Neural cell (in vitro differentiated cells): ENCODE measurements around the gene MEX3D. TPM values are rescaled to one million over a fixed set of nuclear protein-coding genes. Genes with fewer than 3 reads are reported as not detected.

Experiments
- H2AFZ ChIP-seq: fragments of 200-600, 300-800 bp; sonication (generic), shearing (Covaris generic); 2 replicates; pipeline ENCODE4 v1.6.0; 2014; ENCODE audit warnings: low read depth, mild to moderate bottlenecking, antibody characterized with exemption, low read length, moderate library complexity
- H3F3A ChIP-seq: fragments of 200-600 bp; shearing (Covaris generic); 2 replicates; pipeline ENCODE4 v1.6.1; 2016; ENCODE audit warnings: mild to moderate bottlenecking, moderate library complexity, mixed read lengths, antibody characterized with exemption, low read length; ENCODE audit not compliant: insufficient read depth, poor library complexity, severe bottlenecking
- H3K27ac ChIP-seq: fragments of 200-600, 300-800 bp; sonication (generic), shearing (Covaris generic); 2 replicates; pipeline ENCODE4 v1.5.1; 2014; ENCODE audit warnings: mild to moderate bottlenecking, low read length, moderate library complexity
- H3K27me3 ChIP-seq: fragments of 300-800, 200-600 bp; sonication (generic), shearing (Covaris generic); 2 replicates; pipeline ENCODE4 v1.6.0; 2014; ENCODE audit warnings: mild to moderate bottlenecking, low read depth, low read length, moderate library complexity; ENCODE audit not compliant: insufficient read depth
- H3K36me3 ChIP-seq: fragments of 300-800, 200-600 bp; sonication (generic), shearing (Covaris generic); 2 replicates; pipeline ENCODE4 v1.5.1; 2014; ENCODE audit warnings: mild to moderate bottlenecking, antibody characterized with exemption, low read length, moderate library complexity; ENCODE audit not compliant: insufficient read depth
- H3K4me2 ChIP-seq: fragments of 300-800, 200-600 bp; sonication (generic), shearing (Covaris generic); 2 replicates; pipeline ENCODE4 v1.6.0; 2014; ENCODE audit warnings: mild to moderate bottlenecking, low read length
- H3K4me3 ChIP-seq: fragments of 300-800, 200-600 bp; sonication (generic), shearing (Covaris generic); 2 replicates; pipeline ENCODE4 v1.5.1; 2014; ENCODE audit warnings: mild to moderate bottlenecking, low read length, moderate library complexity
- H3K79me2 ChIP-seq: fragments of 200-600 bp; shearing (Covaris generic); replicated peaks from 2 replicates; pipeline ENCODE4 v1.6.0; 2014; ENCODE audit warnings: mild to moderate bottlenecking, low read length, moderate library complexity; ENCODE audit not compliant: insufficient read depth
- H3K9ac ChIP-seq: fragments of 300-800, 200-600 bp; sonication (generic), shearing (Covaris generic); 2 replicates; pipeline ENCODE4 v1.6.1; 2016; ENCODE audit warnings: mild to moderate bottlenecking, low read length, mixed read lengths
- H3K9me2 ChIP-seq: fragments of 200-600 bp; shearing (Covaris generic); 2 replicates; pipeline ENCODE4 v1.6.1; 2016; ENCODE audit warnings: mild to moderate bottlenecking, low read length, mixed read lengths; ENCODE audit not compliant: insufficient read depth
- H3K9me3 ChIP-seq: fragments of 200-600, 300-800 bp; sonication (generic), shearing (Covaris generic); 2 replicates; pipeline ENCODE4 v1.6.1; 2016; ENCODE audit warnings: mild to moderate bottlenecking, mixed run types, low read length, moderate library complexity, mixed read lengths
- H4K20me1 ChIP-seq: fragments of 200-600 bp; shearing (Covaris generic); 2 replicates; pipeline ENCODE4 v1.6.1; 2016; ENCODE audit warnings: mild to moderate bottlenecking, mixed run types; ENCODE audit not compliant: insufficient read depth
- CTCF ChIP-seq: fragments of 450-650 bp; IDR thresholded peaks from 2 replicates; pipeline ENCODE4 v1.5.1; 2014; ENCODE audit warnings: antibody characterized with exemption, mild to moderate bottlenecking, moderate library complexity; ENCODE audit not compliant: poor library complexity, severe bottlenecking
- EP300 ChIP-seq: fragments of 450-650 bp; conservative IDR thresholded peaks from 2 replicates; pipeline ENCODE4 v1.6.1; 2014; ENCODE audit warnings: antibody characterized with exemption, mild to moderate bottlenecking, moderate library complexity; ENCODE audit not compliant: poor library complexity, severe bottlenecking
- EZH2 ChIP-seq: fragments of 200-600, 300-800 bp; shearing (Covaris generic), sonication (generic); IDR thresholded peaks from 2 replicates; pipeline ENCODE4 v1.6.1; 2014; ENCODE audit warnings: antibody characterized with exemption, low read length, borderline replicate concordance, mild to moderate bottlenecking; ENCODE audit not compliant: insufficient read depth, poor library complexity, severe bottlenecking
- MXI1 ChIP-seq: fragments of 450-650 bp; conservative IDR thresholded peaks from 2 replicates; pipeline ENCODE4 v1.6.1; 2014; ENCODE audit warnings: antibody characterized with exemption, mild to moderate bottlenecking; ENCODE audit not compliant: poor library complexity, severe bottlenecking
- POLR2AphosphoS5 ChIP-seq: IDR thresholded peaks from 2 replicates; pipeline ENCODE4 v1.6.1; 2012
- RAD21 ChIP-seq: fragments of 450-650 bp; conservative IDR thresholded peaks from 2 replicates; pipeline ENCODE4 v1.6.1; 2014; ENCODE audit warnings: antibody characterized with exemption, mild to moderate bottlenecking, moderate library complexity
- REST ChIP-seq: IDR thresholded peaks from 2 replicates; pipeline ENCODE4 v1.6.1; 2012; ENCODE audit warnings: borderline replicate concordance
- SMC3 ChIP-seq: fragments of 450-650 bp; conservative IDR thresholded peaks from 2 replicates; pipeline ENCODE4 v1.6.1; 2014; ENCODE audit warnings: antibody characterized with exemption, mild to moderate bottlenecking, moderate library complexity; ENCODE audit not compliant: poor library complexity
- TAF1 ChIP-seq: IDR thresholded peaks from 2 replicates; pipeline ENCODE4 v1.6.1; 2012; ENCODE audit warnings: low read depth
- polyA plus RNA-seq: library from polyadenylated mRNA; depleted of rRNA; stranded (reverse); fragments of >200 nt; gene quantifications from 2 replicates; pipeline ENCODE4 v1.2.3, GENCODE V29; 2014

MEX3D gene
- polyA plus RNA-seq, 1 donor from 2014 or later = 20.8 TPM

- no peak overlapping the region for H2AFZ ChIP-seq
- H3K36me3 ChIP-seq = no peaks in the 10 kb centered on the region
- peaks cover 75% of the 10 kb centered on the region for H3K79me2 ChIP-seq
- no peaks in the 10 kb centered on the region for H3K9me2 ChIP-seq
- H3F3A ChIP-seq = no peaks in the 10 kb centered on the region
- H3K27me3 ChIP-seq = no peaks in the 10 kb centered on the region
- H4K20me1 ChIP-seq = peaks cover 50% of the 10 kb centered on the region
- no peak for TF ChIP-seq POLR2AphosphoS5
- TF ChIP-seq EP300 = no peak
- no peak for TF ChIP-seq MXI1
- no peak for TF ChIP-seq EZH2
- H3K9ac ChIP-seq = no peak overlapping the region
- no peak overlapping the region for H3K4me2 ChIP-seq
- H3K9me3 ChIP-seq = no peaks in the 10 kb centered on the region
- no peak overlapping the region for H3K4me3 ChIP-seq
- H3K27ac ChIP-seq = no peak overlapping the region
Measured at GRCh38 chr19:1563251-1563650, 4.9 kb downstream of the MEX3D start.

GRCh38 chr19:1561236-1561842 lies 6.8 kb downstream of the MEX3D start:
- Histone ChIP-seq H4K20me1 (peaks cover 51% of the 10 kb centered on the region), H3K9me2 (no peaks in the 10 kb centered on the region)

GRCh38 chr19:1560286-1560882 lies 7.7 kb downstream of the MEX3D start:
- Histone ChIP-seq H3K9me2 (no peaks in the 10 kb centered on the region), H3K27me3 (no peaks in the 10 kb centered on the region), H3F3A (no peaks in the 10 kb centered on the region), H3K4me2 (no peak overlapping the region), H3K9ac (no peak overlapping the region), H3K9me3 (no peaks in the 10 kb centered on the region), H2AFZ (no peak overlapping the region), H3K27ac (no peak overlapping the region), H3K36me3 (peaks cover 5% of the 10 kb centered on the region), H3K4me3 (no peak overlapping the region), H3K79me2 (peaks cover 55% of the 10 kb centered on the region), H4K20me1 (peaks cover 51% of the 10 kb centered on the region)
- TF ChIP-seq POLR2AphosphoS5 (no peak), CTCF (no peak), TAF1 (no peak), MXI1 (no peak), SMC3 (no peak), RAD21 (no peak), EP300 (no peak), EZH2 (no peak), REST (no peak)

More at GRCh38 chr19:1561236-1561842, 6.8 kb downstream of the MEX3D start:
- no peaks in the 10 kb centered on the region for H3K9me3 ChIP-seq
- H3K36me3 ChIP-seq = peaks cover 5% of the 10 kb centered on the region
- H3K4me3 ChIP-seq = no peak overlapping the region
- H3K27me3 ChIP-seq = no peaks in the 10 kb centered on the region
- no peak overlapping the region for H3K4me2 ChIP-seq
- H3F3A ChIP-seq = no peaks in the 10 kb centered on the region
- peaks cover 65% of the 10 kb centered on the region for H3K79me2 ChIP-seq
- no peak for TF ChIP-seq CTCF
- H3K9ac ChIP-seq = no peak overlapping the region
- H2AFZ ChIP-seq = no peak overlapping the region
- no peak overlapping the region for H3K27ac ChIP-seq
